Left colon (tissue), 2 donors: ENCODE results near the gene FRMD5. TPM values are rescaled to one million over a fixed set of nuclear protein-coding genes. Genes with fewer than 3 reads are reported as not detected.
"Not testable (repeated sequence)": the region's sequence is repeated elsewhere in the genome, so short reads cannot be mapped to it uniquely, and the experiment has no call there.

Experiments
- ATAC-seq: fragments of 200-7000 bp; cut with Tn5 transposase; one replicate; pipeline ENCODE4 v1.9.1; 2020; ENCODE audit warnings: mild to moderate bottlenecking, moderate library complexity
- DNase-seq, 2 donors: peaks; one replicate each; pipeline ENCODE4 v3.0.0-alpha.2; 2020
- intact Hi-C, 2 donors: fragments of 100-400 bp; cut with DNase I in 1 of 2; cut with micrococcal nuclease in 1 of 2; formaldehyde crosslinking; loops; one replicate each; pipeline versions ENCODE4 v1.11.2 to v1.14.0; 2022; cut with DNase I, micrococcal nuclease
- total RNA-seq, 2 donors: library from RNA; stranded (reverse); fragmentation: NEBNext Ultra II Directional; extraction: Animal tissue kit (Norgen Biotek cat#: 25700); gene quantifications; one replicate each; pipeline ENCODE4 v1.2.1, GENCODE V29; 2021
- donor health status: DM: no; HTN: no; CAD: no.
- donor health status: DM: yes; HTN: yes; CAD: no.

The FRMD5 gene
- total RNA-seq, 2 donors from 2014 or later = 1.6 to 2.0 TPM

GRCh38 chr15:43845421-43845820, 349.6 kb downstream of the FRMD5 start:
- intact Hi-C loops = no loop called here
- ATAC-seq = no peak
- DNase-seq = no peak

GRCh38 chr15:43832485-43832884, 362.6 kb downstream of the FRMD5 start:
- DNase-seq, intact Hi-C loops, ATAC-seq: not testable (repeated sequence)

- ATAC-seq, DNase-seq, intact Hi-C loops: not testable (repeated sequence)
Measured at GRCh38 chr15:43831519-43832052, 363.5 kb downstream of the FRMD5 start.

- intact Hi-C loops, ATAC-seq, DNase-seq: not testable (repeated sequence)
Measured at GRCh38 chr15:43830691-43831275, 364.3 kb downstream of the FRMD5 start.

GRCh38 chr15:43829951-43830540, 365.0 kb downstream of the FRMD5 start:
- ATAC-seq, intact Hi-C loops, DNase-seq: not testable (repeated sequence)

- ATAC-seq = no peak
- DNase-seq = no peak
- intact Hi-C loops = no loop called here
Measured at GRCh38 chr15:43828061-43828657, 366.9 kb downstream of the FRMD5 start.

- DNase-seq = peak; percentile 83 to 91
- intact Hi-C loops = no loop called here
- peak; percentile 84 for ATAC-seq
Measured at GRCh38 chr15:43826508-43827341, 368.3 kb downstream of the FRMD5 start, which contains the start of gene WDR76. Gene WDR76, plus strand, starts transcription at chr15:43827002. Its CDS starts 31 bp downstream, at chr15:43827033.

GRCh38 chr15:43826029-43826507, 369.0 kb downstream of the FRMD5 start:
- no peak for ATAC-seq
- no peak for DNase-seq
- intact Hi-C loops = no loop called here

- ATAC-seq, intact Hi-C loops, DNase-seq: not testable (repeated sequence)
Measured at GRCh38 chr15:43825305-43825704, 369.8 kb downstream of the FRMD5 start.

- DNase-seq (peak; percentile 95 to 97), ATAC-seq (peak; percentile 90)
- intact Hi-C loops = no loop called here
Measured at GRCh38 chr15:43824302-43825246, 370.5 kb downstream of the FRMD5 start, which contains the start of gene MFAP1. Gene MFAP1, minus strand, starts transcription at chr15:43824690. Its CDS starts 121 bp downstream, at chr15:43824569.

GRCh38 chr15:43821505-43821904, 373.6 kb downstream of the FRMD5 start:
- intact Hi-C loops = no loop called here
- DNase-seq = no peak

More at GRCh38 chr15:43821505-43821904, 373.6 kb downstream of the FRMD5 start:
- no peak for ATAC-seq

Other genes with a start within 250 kb of the FRMD5 start
- 100 to 1,000 TPM in 1 of 2 donors, 10 to 100 TPM in 1; 93.0 to 114 TPM for gene GOLM2, start 93.4 kb upstream of the FRMD5 start, total RNA-seq
- gene CTDSPL2, start 232.4 kb upstream of the FRMD5 start, total RNA-seq = 10 to 100 TPM; 30.1 to 33.7 TPM